H1 (cell line): ENCODE results near the gene SEC14L3. TPM values are rescaled to one million over a fixed set of nuclear protein-coding genes. Genes with fewer than 3 reads are reported as not detected.

Experiments
- BRCA1 ChIP-seq: IDR thresholded peaks from 2 replicates; pipeline ENCODE4 v1.6.1; 2012; ENCODE audit warnings: low read depth, low read length, improper control_type of control experiment
- CHD1 ChIP-seq: IDR thresholded peaks from 2 replicates; pipeline ENCODE4 v1.6.1; 2012; ENCODE audit warnings: low read depth, low read length, improper control_type of control experiment
- CTBP2 ChIP-seq: IDR thresholded peaks from 2 replicates; pipeline ENCODE4 v1.7.0; 2011; ENCODE audit warnings: borderline replicate concordance, mild to moderate bottlenecking, moderate library complexity, mixed read lengths, low read length; ENCODE audit not compliant: insufficient read depth, insufficient read length
- EGR1 ChIP-seq: IDR thresholded peaks from 2 replicates; pipeline ENCODE4 v1.6.1; 2011; ENCODE audit warnings: low read depth, low read length, borderline replicate concordance
- SRF ChIP-seq: IDR thresholded peaks from 2 replicates; pipeline ENCODE4 v1.6.1; 2011; ENCODE audit warnings: mild to moderate bottlenecking, low read depth, low read length, moderate library complexity
- TBP ChIP-seq: IDR thresholded peaks from 2 replicates; pipeline ENCODE4 v1.6.1; 2011; ENCODE audit warnings: low read depth, low read length, improper control_type of control experiment
- polyA plus RNA-seq, 7 experiments: library from polyadenylated mRNA; depleted of rRNA in 3 of 7; stranded (reverse) in 5 of 7; unstranded in 2 of 7; fragments of >200 nt in 5 of 7; fragments of 200-250 nt in 2 of 7; gene quantifications; 1 replicate in 5 of 7; 2 replicates in 1 of 7; 4 replicates in 1 of 7; pipeline versions ENCODE4 v1.2.1 to v1.2.3, GENCODE V29; 2011 to 2013; ENCODE audit warnings: missing spikeins in 2 of 7, mixed read lengths in 2 of 7
- total RNA-seq: library from RNA; stranded (reverse); fragmentation: NEBNext Ultra II Directional; extraction: Animal tissue kit (Norgen Biotek cat#: 25700); gene quantifications from 2 replicates; pipeline ENCODE4 v1.2.1, GENCODE V29; 2021

Gene SEC14L3
- total and polyA plus RNA-seq, 2 of the 8 experiments (the other 6 are each of a cell fraction or from before 2014, with no cell fraction given): not detected

DNA sequence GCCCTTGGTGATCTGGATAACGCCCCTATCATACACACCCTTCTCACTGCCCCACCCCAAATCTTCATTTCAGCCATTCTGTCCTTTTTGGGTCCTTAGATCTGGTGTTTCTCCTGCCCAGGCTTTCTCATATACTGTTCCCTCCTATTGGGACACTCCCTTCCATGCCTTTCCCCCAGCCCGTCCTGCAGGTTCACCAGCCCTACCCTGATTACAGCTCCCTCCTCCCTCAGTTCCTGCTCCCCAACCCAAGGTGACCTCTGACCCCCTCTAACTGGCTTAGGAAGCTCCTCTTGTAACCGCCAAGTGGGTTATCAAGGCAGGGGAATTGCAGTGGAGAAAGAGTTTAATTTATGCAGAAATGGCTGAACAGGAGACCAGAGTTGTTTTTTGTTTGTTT lies 33.3 kb downstream of the SEC14L3 start (continued):
- TF ChIP-seq TBP: no peak
- no peak for TF ChIP-seq CHD1
- no peak for TF ChIP-seq SRF
- TF ChIP-seq CTBP2: no peak
- TF ChIP-seq EGR1: no peak
- TF ChIP-seq BRCA1: no peak
